GM12865 (cell line): ENCODE measurements around the gene MRPL14.

Source experiments
- DNase-seq: peaks from one replicate; pipeline ENCODE4 v3.0.0; 2010; ENCODE audit warnings: low read depth
- H3K4me3 ChIP-seq: 2 replicates; pipeline ENCODE4 v1.5.1; 2011; ENCODE audit warnings: mild to moderate bottlenecking, low read depth, low read length, control low read depth
- CTCF ChIP-seq: IDR thresholded peaks from 2 replicates; pipeline ENCODE4 v1.5.1; 2011; ENCODE audit warnings: low read length, control low read depth, low read depth, inconsistent platforms; ENCODE audit not compliant: insufficient read depth; ENCODE audit errors: missing control alignments

MRPL14 gene

GRCh38 chr6:44064089-44064947, 62.9 kb downstream of the MRPL14 start:
- TF ChIP-seq CTCF = no peak
- DNase-seq = peak; percentile 38
- H3K4me3 ChIP-seq = no peak overlapping the region

- DNase-seq = no peak
- H3K4me3 ChIP-seq = no peak overlapping the region
- no peak for TF ChIP-seq CTCF
Measured at GRCh38 chr6:44063561-44064059, 63.6 kb downstream of the MRPL14 start.
